Retinal pigment epithelial cell (primary cell): ENCODE measurements around the gene SELENBP1.
"Not testable (repeated sequence)": the region's sequence is repeated elsewhere in the genome, so short reads cannot be mapped to it uniquely, and the experiment has no call there.

Experiments
- DNase-seq: peaks from one replicate; pipeline ENCODE4 v3.0.0-alpha.2; 2010; ENCODE audit warnings: low read depth
- H3K4me3 ChIP-seq: 2 replicates; pipeline ENCODE4 v1.5.1; 2011; ENCODE audit warnings: mild to moderate bottlenecking, low read length, control low read depth, moderate library complexity
- CTCF ChIP-seq: conservative IDR thresholded peaks from 2 replicates; pipeline ENCODE4 v1.5.1; 2011; ENCODE audit warnings: low read depth, low read length, control low read depth, inconsistent platforms

The SELENBP1 gene

GRCh38 chr1:151352021-151352718 is 20.3 kb downstream of the SELENBP1 start:
- TF ChIP-seq CTCF: no peak
- H3K4me3 ChIP-seq: no peak overlapping the region
- no peak for DNase-seq

GRCh38 chr1:151350323-151350722 is 22.2 kb downstream of the SELENBP1 start:
- not testable (repeated sequence) for DNase-seq, H3K4me3 ChIP-seq

GRCh38 chr1:151347523-151348246 is 24.8 kb downstream of the SELENBP1 start:
- no peak for TF ChIP-seq CTCF
- no peak for DNase-seq
- peak overlapping the region; percentile 88 for H3K4me3 ChIP-seq

- peak; percentile 90 for DNase-seq
- peak within 1 kb of the TSS; percentile 88 for H3K4me3 ChIP-seq
- TF ChIP-seq CTCF: no peak
Observed at GRCh38 chr1:151346769-151347522, 25.6 kb downstream of the SELENBP1 start, which contains the start of gene RFX5. RFX5 (minus strand) TSS chr1:151347252; CDS start chr1:151346320, 932 bp downstream.

GRCh38 chr1:151346082-151346768 is 26.3 kb downstream of the SELENBP1 start:
- no peak for DNase-seq
- no peak for TF ChIP-seq CTCF

GRCh38 chr1:151344291-151344690 is 28.2 kb downstream of the SELENBP1 start:
- no peak for DNase-seq
- TF ChIP-seq CTCF: no peak
- H3K4me3 ChIP-seq: no peak overlapping the region

More at GRCh38 chr1:151346082-151346768, 26.3 kb downstream of the SELENBP1 start:
- H3K4me3 ChIP-seq: peak overlapping the region; percentile 88

GRCh38 chr1:151343587-151343986 is 28.9 kb downstream of the SELENBP1 start:
- DNase-seq: no peak
- no peak overlapping the region for H3K4me3 ChIP-seq
- no peak for TF ChIP-seq CTCF
